Thyroid gland (tissue), 4 donors: ENCODE measurements around the gene RETREG1.

Experiments used
- CTCF ChIP-seq, 6 experiments: fragments of 200-600 bp in 3 of 6; fragments of 450-650 bp in 3 of 6; sonication (generic) in 3 of 6; IDR thresholded peaks; one replicate each; pipeline ENCODE4 v1.5.1; 2016 to 2019; ENCODE audit warnings: antibody characterized with exemption in 6 of 6, mild to moderate bottlenecking in 2 of 6, inconsistent platforms in 1 of 6, moderate library complexity in 1 of 6
- POLR2A ChIP-seq, 2 donors: fragments of 450-650 bp; IDR thresholded peaks; one replicate each; pipeline ENCODE4 v1.6.1; 2017; ENCODE audit warnings: antibody characterized with exemption in 2 of 2, mild to moderate bottlenecking in 2 of 2, moderate library complexity in 1 of 2

- TF ChIP-seq POLR2A (IDR thresholded peaks at IDR 0.05) (no peak), CTCF (IDR thresholded peaks at IDR 0.05) (no peak)
Observed at GRCh38 chr5:16454686-16455085, 162.1 kb downstream of the RETREG1 start.
